ENCODE data around the gene ERICH6. TPM values are rescaled to one million over a fixed set of nuclear protein-coding genes. Genes with fewer than 3 reads are reported as not detected.

The ERICH6 gene
- total and polyA plus RNA-seq, 2 experiments from 2014 or later, result 0.32 TPM; not detected in 1

DNA sequence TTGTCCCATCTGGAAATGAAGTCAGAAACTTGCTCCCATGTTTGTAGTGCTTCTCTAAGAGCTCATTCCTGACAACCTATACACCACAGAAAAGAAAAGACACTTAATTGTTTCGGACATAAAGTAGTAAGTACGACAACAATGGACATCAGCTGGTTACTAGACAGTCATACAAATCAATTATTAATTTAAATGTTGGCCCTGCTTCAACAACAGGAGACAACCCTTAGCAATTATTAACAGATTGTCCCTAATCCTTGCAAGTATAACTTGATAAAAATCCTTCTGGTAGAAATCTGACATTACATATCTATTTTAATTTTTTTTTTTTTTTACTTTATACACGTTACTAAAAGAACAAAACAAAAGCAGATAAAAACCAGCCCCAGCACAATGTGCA lies 29.8 kb downstream of the ERICH6 start:
- TF ChIP-seq ZNF114 (CRISPR knock-in tag; IDR thresholded peaks at IDR 0.05) (no peak), STAT1 (IDR thresholded peaks at IDR 0.05; ENCODE audit: unreplicated experiment) (no peak), POLR2AphosphoS5 (IDR thresholded peaks at IDR 0.05; ENCODE audit: low read depth) (no peak), EZH2 (IDR thresholded peaks at IDR 0.05; ENCODE audit: low read depth, unreplicated experiment) (no peak), JUNB (IDR thresholded peaks at IDR 0.05; ENCODE audit: unreplicated experiment) (no peak), EZH2phosphoT487 (IDR thresholded peaks at IDR 0.05; ENCODE audit: unreplicated experiment) (no peak), NANOG (IDR thresholded peaks at IDR 0.05; ENCODE audit: borderline replicate concordance) (no peak), ZNF331 (CRISPR knock-in tag; IDR thresholded peaks at IDR 0.05; ENCODE audit: low read depth) (no peak)
- TF ChIP-seq, protein P1, sequence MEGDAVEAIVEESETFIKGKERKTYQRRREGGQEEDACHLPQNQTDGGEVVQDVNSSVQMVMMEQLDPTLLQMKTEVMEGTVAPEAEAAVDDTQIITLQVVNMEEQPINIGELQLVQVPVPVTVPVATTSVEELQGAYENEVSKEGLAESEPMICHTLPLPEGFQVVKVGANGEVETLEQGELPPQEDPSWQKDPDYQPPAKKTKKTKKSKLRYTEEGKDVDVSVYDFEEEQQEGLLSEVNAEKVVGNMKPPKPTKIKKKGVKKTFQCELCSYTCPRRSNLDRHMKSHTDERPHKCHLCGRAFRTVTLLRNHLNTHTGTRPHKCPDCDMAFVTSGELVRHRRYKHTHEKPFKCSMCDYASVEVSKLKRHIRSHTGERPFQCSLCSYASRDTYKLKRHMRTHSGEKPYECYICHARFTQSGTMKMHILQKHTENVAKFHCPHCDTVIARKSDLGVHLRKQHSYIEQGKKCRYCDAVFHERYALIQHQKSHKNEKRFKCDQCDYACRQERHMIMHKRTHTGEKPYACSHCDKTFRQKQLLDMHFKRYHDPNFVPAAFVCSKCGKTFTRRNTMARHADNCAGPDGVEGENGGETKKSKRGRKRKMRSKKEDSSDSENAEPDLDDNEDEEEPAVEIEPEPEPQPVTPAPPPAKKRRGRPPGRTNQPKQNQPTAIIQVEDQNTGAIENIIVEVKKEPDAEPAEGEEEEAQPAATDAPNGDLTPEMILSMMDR (conservative IDR thresholded peaks at IDR 0.05; ENCODE audit: low read depth in 2 of 2), result no peak
- TF ChIP-seq, protein P2, sequence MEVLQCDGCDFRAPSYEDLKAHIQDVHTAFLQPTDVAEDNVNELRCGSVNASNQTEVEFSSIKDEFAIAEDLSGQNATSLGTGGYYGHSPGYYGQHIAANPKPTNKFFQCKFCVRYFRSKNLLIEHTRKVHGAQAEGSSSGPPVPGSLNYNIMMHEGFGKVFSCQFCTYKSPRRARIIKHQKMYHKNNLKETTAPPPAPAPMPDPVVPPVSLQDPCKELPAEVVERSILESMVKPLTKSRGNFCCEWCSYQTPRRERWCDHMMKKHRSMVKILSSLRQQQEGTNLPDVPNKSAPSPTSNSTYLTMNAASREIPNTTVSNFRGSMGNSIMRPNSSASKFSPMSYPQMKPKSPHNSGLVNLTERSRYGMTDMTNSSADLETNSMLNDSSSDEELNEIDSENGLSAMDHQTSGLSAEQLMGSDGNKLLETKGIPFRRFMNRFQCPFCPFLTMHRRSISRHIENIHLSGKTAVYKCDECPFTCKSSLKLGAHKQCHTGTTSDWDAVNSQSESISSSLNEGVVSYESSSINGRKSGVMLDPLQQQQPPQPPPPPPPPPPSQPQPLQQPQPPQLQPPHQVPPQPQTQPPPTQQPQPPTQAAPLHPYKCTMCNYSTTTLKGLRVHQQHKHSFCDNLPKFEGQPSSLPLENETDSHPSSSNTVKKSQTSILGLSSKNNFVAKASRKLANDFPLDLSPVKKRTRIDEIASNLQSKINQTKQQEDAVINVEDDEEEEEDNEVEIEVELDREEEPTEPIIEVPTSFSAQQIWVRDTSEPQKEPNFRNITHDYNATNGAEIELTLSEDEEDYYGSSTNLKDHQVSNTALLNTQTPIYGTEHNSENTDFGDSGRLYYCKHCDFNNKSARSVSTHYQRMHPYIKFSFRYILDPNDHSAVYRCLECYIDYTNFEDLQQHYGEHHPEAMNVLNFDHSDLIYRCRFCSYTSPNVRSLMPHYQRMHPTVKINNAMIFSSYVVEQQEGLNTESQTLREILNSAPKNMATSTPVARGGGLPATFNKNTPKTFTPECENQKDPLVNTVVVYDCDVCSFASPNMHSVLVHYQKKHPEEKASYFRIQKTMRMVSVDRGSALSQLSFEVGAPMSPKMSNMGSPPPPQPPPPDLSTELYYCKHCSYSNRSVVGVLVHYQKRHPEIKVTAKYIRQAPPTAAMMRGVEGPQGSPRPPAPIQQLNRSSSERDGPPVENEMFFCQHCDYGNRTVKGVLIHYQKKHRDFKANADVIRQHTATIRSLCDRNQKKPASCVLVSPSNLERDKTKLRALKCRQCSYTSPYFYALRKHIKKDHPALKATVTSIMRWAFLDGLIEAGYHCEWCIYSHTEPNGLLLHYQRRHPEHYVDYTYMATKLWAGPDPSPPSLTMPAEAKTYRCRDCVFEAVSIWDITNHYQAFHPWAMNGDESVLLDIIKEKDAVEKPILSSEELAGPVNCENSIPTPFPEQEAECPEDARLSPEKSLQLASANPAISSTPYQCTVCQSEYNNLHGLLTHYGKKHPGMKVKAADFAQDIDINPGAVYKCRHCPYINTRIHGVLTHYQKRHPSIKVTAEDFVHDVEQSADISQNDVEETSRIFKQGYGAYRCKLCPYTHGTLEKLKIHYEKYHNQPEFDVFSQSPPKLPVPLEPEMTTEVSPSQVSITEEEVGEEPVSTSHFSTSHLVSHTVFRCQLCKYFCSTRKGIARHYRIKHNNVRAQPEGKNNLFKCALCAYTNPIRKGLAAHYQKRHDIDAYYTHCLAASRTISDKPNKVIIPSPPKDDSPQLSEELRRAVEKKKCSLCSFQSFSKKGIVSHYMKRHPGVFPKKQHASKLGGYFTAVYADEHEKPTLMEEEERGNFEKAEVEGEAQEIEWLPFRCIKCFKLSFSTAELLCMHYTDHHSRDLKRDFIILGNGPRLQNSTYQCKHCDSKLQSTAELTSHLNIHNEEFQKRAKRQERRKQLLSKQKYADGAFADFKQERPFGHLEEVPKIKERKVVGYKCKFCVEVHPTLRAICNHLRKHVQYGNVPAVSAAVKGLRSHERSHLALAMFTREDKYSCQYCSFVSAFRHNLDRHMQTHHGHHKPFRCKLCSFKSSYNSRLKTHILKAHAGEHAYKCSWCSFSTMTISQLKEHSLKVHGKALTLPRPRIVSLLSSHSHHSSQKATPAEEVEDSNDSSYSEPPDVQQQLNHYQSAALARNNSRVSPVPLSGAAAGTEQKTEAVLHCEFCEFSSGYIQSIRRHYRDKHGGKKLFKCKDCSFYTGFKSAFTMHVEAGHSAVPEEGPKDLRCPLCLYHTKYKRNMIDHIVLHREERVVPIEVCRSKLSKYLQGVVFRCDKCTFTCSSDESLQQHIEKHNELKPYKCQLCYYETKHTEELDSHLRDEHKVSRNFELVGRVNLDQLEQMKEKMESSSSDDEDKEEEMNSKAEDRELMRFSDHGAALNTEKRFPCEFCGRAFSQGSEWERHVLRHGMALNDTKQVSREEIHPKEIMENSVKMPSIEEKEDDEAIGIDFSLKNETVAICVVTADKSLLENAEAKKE (CRISPR knock-in tag; IDR thresholded peaks at IDR 0.05), result no peak
- TF ChIP-seq, protein P3, sequence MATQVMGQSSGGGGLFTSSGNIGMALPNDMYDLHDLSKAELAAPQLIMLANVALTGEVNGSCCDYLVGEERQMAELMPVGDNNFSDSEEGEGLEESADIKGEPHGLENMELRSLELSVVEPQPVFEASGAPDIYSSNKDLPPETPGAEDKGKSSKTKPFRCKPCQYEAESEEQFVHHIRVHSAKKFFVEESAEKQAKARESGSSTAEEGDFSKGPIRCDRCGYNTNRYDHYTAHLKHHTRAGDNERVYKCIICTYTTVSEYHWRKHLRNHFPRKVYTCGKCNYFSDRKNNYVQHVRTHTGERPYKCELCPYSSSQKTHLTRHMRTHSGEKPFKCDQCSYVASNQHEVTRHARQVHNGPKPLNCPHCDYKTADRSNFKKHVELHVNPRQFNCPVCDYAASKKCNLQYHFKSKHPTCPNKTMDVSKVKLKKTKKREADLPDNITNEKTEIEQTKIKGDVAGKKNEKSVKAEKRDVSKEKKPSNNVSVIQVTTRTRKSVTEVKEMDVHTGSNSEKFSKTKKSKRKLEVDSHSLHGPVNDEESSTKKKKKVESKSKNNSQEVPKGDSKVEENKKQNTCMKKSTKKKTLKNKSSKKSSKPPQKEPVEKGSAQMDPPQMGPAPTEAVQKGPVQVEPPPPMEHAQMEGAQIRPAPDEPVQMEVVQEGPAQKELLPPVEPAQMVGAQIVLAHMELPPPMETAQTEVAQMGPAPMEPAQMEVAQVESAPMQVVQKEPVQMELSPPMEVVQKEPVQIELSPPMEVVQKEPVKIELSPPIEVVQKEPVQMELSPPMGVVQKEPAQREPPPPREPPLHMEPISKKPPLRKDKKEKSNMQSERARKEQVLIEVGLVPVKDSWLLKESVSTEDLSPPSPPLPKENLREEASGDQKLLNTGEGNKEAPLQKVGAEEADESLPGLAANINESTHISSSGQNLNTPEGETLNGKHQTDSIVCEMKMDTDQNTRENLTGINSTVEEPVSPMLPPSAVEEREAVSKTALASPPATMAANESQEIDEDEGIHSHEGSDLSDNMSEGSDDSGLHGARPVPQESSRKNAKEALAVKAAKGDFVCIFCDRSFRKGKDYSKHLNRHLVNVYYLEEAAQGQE (IDR thresholded peaks at IDR 0.05; ENCODE audit: unreplicated experiment), result no peak
- TF ChIP-seq, protein P4, sequence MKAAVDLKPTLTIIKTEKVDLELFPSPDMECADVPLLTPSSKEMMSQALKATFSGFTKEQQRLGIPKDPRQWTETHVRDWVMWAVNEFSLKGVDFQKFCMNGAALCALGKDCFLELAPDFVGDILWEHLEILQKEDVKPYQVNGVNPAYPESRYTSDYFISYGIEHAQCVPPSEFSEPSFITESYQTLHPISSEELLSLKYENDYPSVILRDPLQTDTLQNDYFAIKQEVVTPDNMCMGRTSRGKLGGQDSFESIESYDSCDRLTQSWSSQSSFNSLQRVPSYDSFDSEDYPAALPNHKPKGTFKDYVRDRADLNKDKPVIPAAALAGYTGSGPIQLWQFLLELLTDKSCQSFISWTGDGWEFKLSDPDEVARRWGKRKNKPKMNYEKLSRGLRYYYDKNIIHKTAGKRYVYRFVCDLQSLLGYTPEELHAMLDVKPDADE (IDR thresholded peaks at IDR 0.05), result no peak
- no peak overlapping the region for H3K27ac Mint-ChIP-seq
- H3K27me3 Mint-ChIP-seq (ENCODE audit: insufficient read depth, low read depth, poor library complexity), result peaks cover 2% of the 10 kb centered on the region
- no peak overlapping the region for H3K4me3 Mint-ChIP-seq
- H3K27ac ChIP-seq (ENCODE audit: low read depth), result no peak overlapping the region
- no peaks in the 10 kb centered on the region for H3K4me1 ChIP-seq (ENCODE audit: insufficient read depth)
- ATAC-seq (no peak), DNase-seq (ENCODE audit: low spot score) (no peak)
- peaks cover 12% of the 10 kb centered on the region for H3K36me3 Mint-ChIP-seq (ENCODE audit: low read depth)
- no peaks in the 10 kb centered on the region for H3K79me2 ChIP-seq (replicated peaks; ENCODE audit: insufficient read depth)
- peaks cover 15% of the 10 kb centered on the region for H3K9me3 Mint-ChIP-seq
- H3K9me2 ChIP-seq (ENCODE audit: insufficient read depth), result no peaks in the 10 kb centered on the region
- no peak overlapping the region for H3K4me2 ChIP-seq
- H3F3A ChIP-seq (replicated peaks; ENCODE audit: low read depth), result no peaks in the 10 kb centered on the region
- peaks cover 8% of the 10 kb centered on the region; the same call in 1 of the 2 replicates for H3K36me3 ChIP-seq (ENCODE audit: insufficient read depth)
- no peaks in the 10 kb centered on the region for H3K4me1 Mint-ChIP-seq
- no peak overlapping the region for H2AFZ ChIP-seq
- H4K20me1 ChIP-seq (replicated peaks; ENCODE audit: insufficient read depth), result no peaks in the 10 kb centered on the region
- no peak overlapping the region for H3K4me3 ChIP-seq
- no peaks in the 10 kb centered on the region for H3K27me3 ChIP-seq (ENCODE audit: insufficient read depth)
